ENCODE results near the gene CENPW. TPM values are rescaled to one million over a fixed set of nuclear protein-coding genes. Genes with fewer than 3 reads are reported as not detected.

CENPW gene
- total and polyA plus RNA-seq, 2 of the 4 experiments (the other 2 are of a cell fraction): 8.2 to 19.3 TPM

DNA sequence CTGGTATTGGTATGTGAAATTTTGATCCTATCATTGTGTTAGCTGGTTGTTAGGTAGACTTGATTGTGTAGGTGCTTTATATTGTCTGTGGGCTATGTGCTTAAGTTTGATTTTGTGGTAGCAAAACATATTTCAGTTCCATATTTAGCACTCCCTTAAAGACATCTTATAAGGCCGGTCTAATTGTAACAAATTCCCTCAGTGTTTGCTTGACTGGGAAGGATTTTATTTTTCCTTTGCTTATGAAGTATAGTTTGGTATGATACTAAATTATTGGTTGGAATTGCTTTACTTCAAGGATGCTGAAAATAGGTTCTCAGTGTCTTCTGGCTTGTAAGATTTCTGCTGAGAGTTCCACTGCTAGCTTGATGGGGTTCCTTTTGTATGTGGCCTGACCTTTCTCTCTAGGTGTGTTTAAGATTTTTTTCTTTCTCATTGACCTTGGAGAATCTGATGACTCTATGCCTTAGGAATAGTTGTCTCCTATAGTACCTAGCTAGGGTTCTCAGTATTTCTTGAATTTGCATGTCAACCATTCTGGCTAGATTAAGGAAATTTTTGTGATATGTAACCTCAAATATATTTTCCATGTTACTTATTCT, 20.1 kb downstream of the CENPW start:
- no TSS peak for BruUV-seq (replicated peaks)
- H2BK20ac ChIP-seq (ENCODE audit: low read depth, low read length): no peak overlapping the region
- H3K14ac ChIP-seq (replicated peaks; ENCODE audit: low read depth, low read length): no peak overlapping the region
- in situ Hi-C loops (cut with MboI; ENCODE audit: low sequenced_read_pairs) (loop anchor here (10.0 kb wide), 1 partner anchor 755 kb away; the partner anchor contains the start of gene RSPO3), intact Hi-C loops (cut with micrococcal nuclease) (loop anchor here (2.0 to 5.0 kb wide), 4 partner anchors 297 to 827 kb away; no protein-coding TSS in a partner anchor), dilution Hi-C loops (cut with HindIII; ENCODE audit: low sequenced_read_pairs, unreplicated experiment) (no loop called here)
- no peaks in the 10 kb centered on the region for H3K79me1 ChIP-seq (ENCODE audit: low read depth in 1 of 2, low read length in 2 of 2)
- ChIA-PET POLR2A (ENCODE audit: unreplicated experiment) (no interaction called here), CTCF (interaction anchor here (0.5 to 2.0 kb wide), 3 partner anchors 10 to 546 kb away, joined by 3 to 6 read pairs (median 3); no protein-coding TSS in a partner anchor)
- no peak overlapping the region for H2BK120ac ChIP-seq (ENCODE audit: low read depth, low read length)
- no peak overlapping the region for H2AFZ ChIP-seq (replicated peaks; ENCODE audit: low read length, poor library complexity)
- no peak for ATAC-seq (ENCODE audit: low read depth)
- H4K8ac ChIP-seq (ENCODE audit: low read depth in 2 of 2, low read length in 2 of 2): no peak overlapping the region
- H2AK9ac ChIP-seq (replicated peaks; ENCODE audit: low read depth, low read length, poor library complexity): no peak overlapping the region
- H3K18ac ChIP-seq (ENCODE audit: low read depth, low read length): no peak overlapping the region
- H2AK5ac ChIP-seq (ENCODE audit: low read depth, low read length): no peak overlapping the region
- no peaks in the 10 kb centered on the region for H3K27me3 ChIP-seq (ENCODE audit: control insufficient read depth, insufficient read depth, low read length)
- no peaks in the 10 kb centered on the region; the same call in 1 of the 2 replicates for H3K9me3 ChIP-seq (ENCODE audit: control insufficient read depth, insufficient read depth, low read length)
- H2BK15ac ChIP-seq (ENCODE audit: low read depth, low read length): no peak overlapping the region
- no peaks in the 10 kb centered on the region; the same call in 1 of the 2 replicates for H3K9me1 ChIP-seq (ENCODE audit: insufficient read depth, low read length)
- TF ChIP-seq CEBPB (IDR thresholded peaks at IDR 0.05; ENCODE audit: low read depth, low read length) (no peak), RAD21 (IDR thresholded peaks at IDR 0.05; ENCODE audit: low read length) (no peak), BHLHE40 (IDR thresholded peaks at IDR 0.05; ENCODE audit: low read depth, low read length) (no peak), POLR2A (IDR thresholded peaks at IDR 0.05; ENCODE audit: low read depth, low read length) (no peak), RCOR1 (IDR thresholded peaks at IDR 0.05; ENCODE audit: insufficient replicate concordance, low read length) (no peak), SMC3 (IDR thresholded peaks at IDR 0.05; ENCODE audit: low read depth, low read length) (no peak), MXI1 (IDR thresholded peaks at IDR 0.05; ENCODE audit: borderline replicate concordance, low read depth, low read length) (no peak), MAFK (IDR thresholded peaks at IDR 0.05; ENCODE audit: low read depth, low read length) (no peak), NFE2L2 (IDR thresholded peaks at IDR 0.05; ENCODE audit: low read depth, low read length) (no peak), FOS (IDR thresholded peaks at IDR 0.05; ENCODE audit: low read depth, low read length) (no peak), CHD1 (IDR thresholded peaks at IDR 0.05; ENCODE audit: low read depth, low read length) (no peak)
- TF ChIP-seq, protein P1, sequence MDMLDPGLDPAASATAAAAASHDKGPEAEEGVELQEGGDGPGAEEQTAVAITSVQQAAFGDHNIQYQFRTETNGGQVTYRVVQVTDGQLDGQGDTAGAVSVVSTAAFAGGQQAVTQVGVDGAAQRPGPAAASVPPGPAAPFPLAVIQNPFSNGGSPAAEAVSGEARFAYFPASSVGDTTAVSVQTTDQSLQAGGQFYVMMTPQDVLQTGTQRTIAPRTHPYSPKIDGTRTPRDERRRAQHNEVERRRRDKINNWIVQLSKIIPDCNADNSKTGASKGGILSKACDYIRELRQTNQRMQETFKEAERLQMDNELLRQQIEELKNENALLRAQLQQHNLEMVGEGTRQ (IDR thresholded peaks at IDR 0.05; ENCODE audit: low read depth, low read length): no peak
- TF ChIP-seq, protein P2, sequence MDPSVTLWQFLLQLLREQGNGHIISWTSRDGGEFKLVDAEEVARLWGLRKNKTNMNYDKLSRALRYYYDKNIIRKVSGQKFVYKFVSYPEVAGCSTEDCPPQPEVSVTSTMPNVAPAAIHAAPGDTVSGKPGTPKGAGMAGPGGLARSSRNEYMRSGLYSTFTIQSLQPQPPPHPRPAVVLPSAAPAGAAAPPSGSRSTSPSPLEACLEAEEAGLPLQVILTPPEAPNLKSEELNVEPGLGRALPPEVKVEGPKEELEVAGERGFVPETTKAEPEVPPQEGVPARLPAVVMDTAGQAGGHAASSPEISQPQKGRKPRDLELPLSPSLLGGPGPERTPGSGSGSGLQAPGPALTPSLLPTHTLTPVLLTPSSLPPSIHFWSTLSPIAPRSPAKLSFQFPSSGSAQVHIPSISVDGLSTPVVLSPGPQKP (IDR thresholded peaks at IDR 0.05; ENCODE audit: borderline replicate concordance, low read depth, low read length): no peak
- no peaks in the 10 kb centered on the region for H3K36me3 ChIP-seq (ENCODE audit: control insufficient read depth, insufficient read depth, low read length)
- H2BK5ac ChIP-seq (ENCODE audit: low read depth, low read length, poor library complexity, severe bottlenecking): no peak overlapping the region
- no peak overlapping the region for H3K56ac ChIP-seq (ENCODE audit: extremely low read depth, insufficient read depth, low read length)
- H4K20me1 ChIP-seq (ENCODE audit: insufficient read depth, low read length): no peaks in the 10 kb centered on the region
- no peak overlapping the region for H4K5ac ChIP-seq (ENCODE audit: low read depth, low read length)
- no peak for DNase-seq
- no peak overlapping the region for H3K4me3 ChIP-seq (ENCODE audit: insufficient read depth, low read depth, low read length)
- WGBS, 2 experiments (ENCODE audit: extremely low coverage in 2 of 2, insufficient read length in 1 of 2): no CpG with 5 or more reads among the region's 1 CpG
- H4K91ac ChIP-seq (ENCODE audit: insufficient read depth, low read depth, low read length): no peak overlapping the region
- H3K4ac ChIP-seq (ENCODE audit: low read depth, low read length): no peak overlapping the region
- no peaks in the 10 kb centered on the region for H3K4me1 ChIP-seq (ENCODE audit: control insufficient read depth, insufficient read depth, low read length)
- no peak overlapping the region for H3K4me2 ChIP-seq (ENCODE audit: low read depth, low read length)
- no peak overlapping the region for H3K9ac ChIP-seq (ENCODE audit: low read depth, low read length)
- no peak overlapping the region for H3K23ac ChIP-seq (ENCODE audit: low read depth, low read length)
- H3K27ac ChIP-seq (ENCODE audit: insufficient read depth, low read length): no peak overlapping the region

Data from IMR-90 (cell line).